Activated T-cell treated with anti-CD3 and anti-CD28 coated beads, Interleukin-2, amount 50 U/mL, for 72 hours (primary cell): Measurements from ENCODE around the gene DYNC1H1. TPM values are rescaled to one million over a fixed set of nuclear protein-coding genes. Genes with fewer than 3 reads are reported as not detected.

ENCODE experiments used
- ATAC-seq, 2 donors: fragments of 150-1000 bp; cut with Tn5 transposase; replicated peaks in 1 of 2; 2 replicates each; pipeline ENCODE4 v1.10.0; 2021; ENCODE audit warnings: moderate library complexity in 2 of 2, mild to moderate bottlenecking in 1 of 2
- DNase-seq, 2 donors: peaks; one replicate each; pipeline ENCODE4 v3.0.0; 2021 to 2022; ENCODE audit warnings: mixed read lengths in 1 of 2
- H3K27ac Mint-ChIP-seq: one replicate; pipeline ENCODE4 v1.8.0; 2022; ENCODE audit warnings: mild to moderate bottlenecking, moderate library complexity, mixed read lengths
- H3K27me3 Mint-ChIP-seq: one replicate; pipeline ENCODE4 v1.8.0; 2022; ENCODE audit warnings: low read depth, mixed read lengths
- H3K36me3 Mint-ChIP-seq, 2 donors: one replicate each; pipeline ENCODE4 v1.8.0; 2022; ENCODE audit warnings: mixed read lengths in 2 of 2, mild to moderate bottlenecking in 1 of 2; ENCODE audit not compliant: insufficient read depth in 2 of 2
- H3K4me1 Mint-ChIP-seq: one replicate; pipeline ENCODE4 v1.8.0; 2022; ENCODE audit warnings: low read depth, mixed read lengths
- H3K4me3 Mint-ChIP-seq, 2 donors: one replicate each; pipeline ENCODE4 v1.8.0; 2022; ENCODE audit warnings: mild to moderate bottlenecking in 2 of 2, mixed read lengths in 2 of 2, moderate library complexity in 2 of 2
- H3K9me3 Mint-ChIP-seq, 2 donors: one replicate each; pipeline ENCODE4 v1.8.0; 2022; ENCODE audit warnings: mixed read lengths in 2 of 2
- total RNA-seq, 2 donors: library from RNA; stranded (reverse); gene quantifications; one replicate each; pipeline ENCODE4 v1.2.3, GENCODE V29; 2022

The DYNC1H1 gene
- total RNA-seq, 2 donors from 2014 or later, result 300 to 335 TPM

- H3K4me1 Mint-ChIP-seq, result no peaks in the 10 kb centered on the region
- ATAC-seq, result no peak
- no peaks in the 10 kb centered on the region for H3K9me3 Mint-ChIP-seq
- DNase-seq, result no peak
- no peak overlapping the region for H3K4me3 Mint-ChIP-seq
- H3K27ac Mint-ChIP-seq, result no peak overlapping the region
- peaks cover 1 to 28% of the 10 kb centered on the region in 2 donors for H3K36me3 Mint-ChIP-seq
- no peaks in the 10 kb centered on the region for H3K27me3 Mint-ChIP-seq
Measured at GRCh38 chr14:102044566-102044965, 80.2 kb downstream of the DYNC1H1 start.

GRCh38 chr14:102046337-102047278 is 82.2 kb downstream of the DYNC1H1 start:
- Mint-ChIP-seq H3K27ac (peak overlapping the region; percentile 3), H3K27me3 (no peaks in the 10 kb centered on the region), H3K4me3 (no peak overlapping the region), H3K9me3 (no peaks in the 10 kb centered on the region), H3K4me1 (no peaks in the 10 kb centered on the region), H3K36me3 (peaks cover 1 to 24% of the 10 kb centered on the region in 2 donors)
- DNase-seq (peak; percentile 25 to 27), ATAC-seq (peak; percentile 51 to 71)

- ATAC-seq (no peak), DNase-seq (no peak)
- H3K36me3 Mint-ChIP-seq, result peaks cover 1 to 22% of the 10 kb centered on the region in 2 donors
- H3K27me3 Mint-ChIP-seq, result no peaks in the 10 kb centered on the region
- H3K4me3 Mint-ChIP-seq, result no peak overlapping the region
- no peaks in the 10 kb centered on the region for H3K4me1 Mint-ChIP-seq
- no peaks in the 10 kb centered on the region for H3K9me3 Mint-ChIP-seq
- no peak overlapping the region for H3K27ac Mint-ChIP-seq
Measured at GRCh38 chr14:102047808-102048540, 83.6 kb downstream of the DYNC1H1 start.

GRCh38 chr14:102049258-102050025 is 85.1 kb downstream of the DYNC1H1 start:
- Mint-ChIP-seq H3K9me3 (no peaks in the 10 kb centered on the region), H3K27ac (no peak overlapping the region), H3K36me3 (peaks cover 0 to 20% of the 10 kb centered on the region in 2 donors), H3K27me3 (no peaks in the 10 kb centered on the region), H3K4me3 (no peak overlapping the region), H3K4me1 (no peaks in the 10 kb centered on the region)
- ATAC-seq (no peak), DNase-seq (no peak)

GRCh38 chr14:102050026-102050405 is 85.6 kb downstream of the DYNC1H1 start:
- ATAC-seq (no peak), DNase-seq (no peak)
- Mint-ChIP-seq H3K9me3 (no peaks in the 10 kb centered on the region), H3K36me3 (peaks cover 0 to 20% of the 10 kb centered on the region in 2 donors), H3K27ac (no peak overlapping the region), H3K4me1 (no peaks in the 10 kb centered on the region), H3K27me3 (no peaks in the 10 kb centered on the region), H3K4me3 (no peak overlapping the region)

- ATAC-seq, result no peak
- no peaks in the 10 kb centered on the region for H3K27me3 Mint-ChIP-seq
Measured at GRCh38 chr14:102050625-102051024, 86.3 kb downstream of the DYNC1H1 start.

GRCh38 chr14:102052522-102052921 is 88.1 kb downstream of the DYNC1H1 start:
- Mint-ChIP-seq H3K9me3 (no peaks in the 10 kb centered on the region), H3K4me1 (no peaks in the 10 kb centered on the region), H3K4me3 (no peak overlapping the region), H3K27ac (no peak overlapping the region), H3K27me3 (no peaks in the 10 kb centered on the region), H3K36me3 (peaks cover 0 to 15% of the 10 kb centered on the region in 2 donors)
- DNase-seq, result no peak
- no peak for ATAC-seq

More at GRCh38 chr14:102050625-102051024, 86.3 kb downstream of the DYNC1H1 start:
- DNase-seq, result no peak
- Mint-ChIP-seq H3K4me3 (no peak overlapping the region), H3K27ac (no peak overlapping the region), H3K36me3 (peaks cover 0 to 19% of the 10 kb centered on the region in 2 donors), H3K4me1 (no peaks in the 10 kb centered on the region), H3K9me3 (no peaks in the 10 kb centered on the region)

GRCh38 chr14:102055181-102055901 is 91.0 kb downstream of the DYNC1H1 start:
- Mint-ChIP-seq H3K9me3 (no peaks in the 10 kb centered on the region), H3K27ac (no peak overlapping the region), H3K4me3 (no peak overlapping the region), H3K36me3 (peaks cover 0 to 11% of the 10 kb centered on the region in 2 donors), H3K4me1 (no peaks in the 10 kb centered on the region), H3K27me3 (no peaks in the 10 kb centered on the region)
- ATAC-seq, result no peak
- DNase-seq, result no peak

- H3K27ac Mint-ChIP-seq, result no peak overlapping the region
Measured at GRCh38 chr14:102056694-102057442, 92.5 kb downstream of the DYNC1H1 start.

GRCh38 chr14:102057480-102058114 is 93.2 kb downstream of the DYNC1H1 start:
- no peaks in the 10 kb centered on the region for H3K4me1 Mint-ChIP-seq
- DNase-seq (no peak), ATAC-seq (peak in 1 of 2 donors; percentile 8)
- no peak overlapping the region for H3K27ac Mint-ChIP-seq
- H3K9me3 Mint-ChIP-seq, result no peaks in the 10 kb centered on the region
- no peak overlapping the region for H3K4me3 Mint-ChIP-seq
- peaks cover 0 to 3% of the 10 kb centered on the region in 2 donors for H3K36me3 Mint-ChIP-seq
- H3K27me3 Mint-ChIP-seq, result no peaks in the 10 kb centered on the region

More at GRCh38 chr14:102056694-102057442, 92.5 kb downstream of the DYNC1H1 start:
- H3K9me3 Mint-ChIP-seq, result no peaks in the 10 kb centered on the region
- no peaks in the 10 kb centered on the region for H3K4me1 Mint-ChIP-seq
- ATAC-seq (peak; percentile 12 to 24), DNase-seq (no peak)
- no peaks in the 10 kb centered on the region for H3K27me3 Mint-ChIP-seq
- no peak overlapping the region for H3K4me3 Mint-ChIP-seq
- H3K36me3 Mint-ChIP-seq, result peaks cover 0 to 6% of the 10 kb centered on the region in 2 donors

GRCh38 chr14:102058146-102058545 is 93.8 kb downstream of the DYNC1H1 start:
- ATAC-seq (no peak), DNase-seq (no peak)
- Mint-ChIP-seq H3K4me1 (no peaks in the 10 kb centered on the region), H3K4me3 (no peak overlapping the region), H3K27me3 (no peaks in the 10 kb centered on the region), H3K9me3 (no peaks in the 10 kb centered on the region), H3K36me3 (peaks cover 0 to 2% of the 10 kb centered on the region in 2 donors), H3K27ac (no peak overlapping the region)
